Measurements from ENCODE around the gene ZNF808. TPM values are rescaled to one million over a fixed set of nuclear protein-coding genes. Genes with fewer than 3 reads are reported as not detected.
"Not testable (repeated sequence)": the region's sequence is repeated elsewhere in the genome, so short reads cannot be mapped to it uniquely, and the experiment has no call there.

Gene ZNF808
- total RNA-seq, 4 donors from 2014 or later: 16.3 to 42.6 (median 21.3) TPM

GRCh38 chr19:52584736-52585440, 57.4 kb downstream of the ZNF808 start:
- no peak for DNase-seq (ENCODE audit: low spot score in 2 of 2)
- TF ChIP-seq POLR2A (IDR thresholded peaks at IDR 0.05) (no peak), CTCF (IDR thresholded peaks at IDR 0.05) (no peak), EP300 (IDR thresholded peaks at IDR 0.05) (no peak)
- Histone ChIP-seq H3K36me3 (peaks cover 5 to 97% (median 25%) of the 10 kb centered on the region in 3 donors), H3K4me3 (peak overlapping the region in 1 of 4 donors; percentile 39), H3K9me3 (peaks cover 0 to 63% (median 0%) of the 10 kb centered on the region in 4 donors), H3K4me1 (peaks cover 0 to 5% (median 0%) of the 10 kb centered on the region in 4 donors), H3K27me3 (no peaks in the 10 kb centered on the region), H3K27ac (no peak overlapping the region)
- WGBS, 2 donors: 52 to 55% methylated on average over 38 to 39 of the region's 39 CpGs

- no peak for DNase-seq (ENCODE audit: low spot score in 2 of 2)
- H3K36me3 ChIP-seq: peaks cover 3 to 97% (median 25%) of the 10 kb centered on the region in 3 donors
Observed at GRCh38 chr19:52585604-52586003, 58.1 kb downstream of the ZNF808 start.

GRCh38 chr19:52590728-52591127, 63.3 kb downstream of the ZNF808 start:
- no peak overlapping the region for H3K27ac ChIP-seq
- H3K9me3 ChIP-seq: peaks cover 0 to 13% (median 0%) of the 10 kb centered on the region in 4 donors
- no peak overlapping the region for H3K4me3 ChIP-seq
- TF ChIP-seq CTCF (IDR thresholded peaks at IDR 0.05): no peak
- no peak for TF ChIP-seq EP300 (IDR thresholded peaks at IDR 0.05)
- no peak for TF ChIP-seq POLR2A (IDR thresholded peaks at IDR 0.05)
- no peaks in the 10 kb centered on the region for H3K27me3 ChIP-seq
- H3K4me1 ChIP-seq: no peaks in the 10 kb centered on the region
- 82 to 83% methylated on average over 5 of the region's 5 CpGs for WGBS, 2 donors
- no peak for DNase-seq (ENCODE audit: low spot score in 2 of 2)
- peaks cover 0 to 85% (median 0%) of the 10 kb centered on the region in 3 donors for H3K36me3 ChIP-seq

More at GRCh38 chr19:52585604-52586003, 58.1 kb downstream of the ZNF808 start:
- Histone ChIP-seq H3K9me3 (peaks cover 0 to 55% (median 0%) of the 10 kb centered on the region in 4 donors), H3K27ac (no peak overlapping the region), H3K4me3 (no peak overlapping the region), H3K27me3 (no peaks in the 10 kb centered on the region), H3K4me1 (peaks cover 0 to 5% (median 0%) of the 10 kb centered on the region in 4 donors)
- 86 to 90% methylated on average over 6 of the region's 6 CpGs for WGBS, 2 donors
- TF ChIP-seq EP300 (IDR thresholded peaks at IDR 0.05) (no peak), POLR2A (IDR thresholded peaks at IDR 0.05) (no peak), CTCF (IDR thresholded peaks at IDR 0.05) (no peak)

GRCh38 chr19:52592301-52592700, 64.8 kb downstream of the ZNF808 start:
- Histone ChIP-seq H3K27ac (no peak overlapping the region), H3K4me3 (no peak overlapping the region), H3K4me1 (no peaks in the 10 kb centered on the region), H3K27me3 (no peaks in the 10 kb centered on the region), H3K36me3 (peaks cover 0 to 84% (median 0%) of the 10 kb centered on the region in 3 donors), H3K9me3 (peaks cover 0 to 5% (median 0%) of the 10 kb centered on the region in 4 donors)
- WGBS, 2 donors: 63 to 83% methylated on average over 3 of the region's 3 CpGs
- no peak for DNase-seq (ENCODE audit: low spot score in 2 of 2)
- no peak for TF ChIP-seq POLR2A (IDR thresholded peaks at IDR 0.05)

GRCh38 chr19:52593441-52593840, 66.0 kb downstream of the ZNF808 start:
- H3K36me3 ChIP-seq: peaks cover 0 to 72% (median 0%) of the 10 kb centered on the region in 3 donors
- no CpG with 5 or more reads among the region's 25 CpGs for WGBS, 2 donors
- not testable (repeated sequence) for H3K9me3 ChIP-seq; H3K27me3 ChIP-seq; H3K4me1 ChIP-seq; H3K4me3 ChIP-seq; H3K27ac ChIP-seq; DNase-seq (ENCODE audit: low spot score in 2 of 2)

- TF ChIP-seq CTCF (IDR thresholded peaks at IDR 0.05) (no peak), POLR2A (IDR thresholded peaks at IDR 0.05) (no peak), EP300 (IDR thresholded peaks at IDR 0.05) (no peak)
- Histone ChIP-seq H3K4me1 (peaks cover 0 to 19% (median 4%) of the 10 kb centered on the region in 4 donors), H3K27ac (no peak overlapping the region), H3K27me3 (no peaks in the 10 kb centered on the region), H3K4me3 (no peak overlapping the region), H3K36me3 (peaks cover 0 to 28% (median 0%) of the 10 kb centered on the region in 3 donors), H3K9me3 (no peaks in the 10 kb centered on the region)
- 85 to 89% methylated on average over 3 of the region's 3 CpGs for WGBS, 2 donors
- no peak for DNase-seq (ENCODE audit: low spot score in 2 of 2)
Observed at GRCh38 chr19:52599241-52599640, 71.8 kb downstream of the ZNF808 start.

Data from tibial nerve (tissue), 4 donors.